OCI-LY1 (cell line): ENCODE data around the gene ACTR3.

ENCODE experiments used
- H2AFZ ChIP-seq: fragments of 200-600 bp; sonication (generic), shearing (Covaris generic); 2 replicates; pipeline ENCODE4 v1.6.0; 2014; ENCODE audit warnings: antibody characterized with exemption, mild to moderate bottlenecking, low read length
- H3F3A ChIP-seq: fragments of 200-600 bp; sonication (generic), shearing (Covaris generic); 2 replicates; pipeline ENCODE4 v1.6.0; 2014; ENCODE audit warnings: mild to moderate bottlenecking, antibody characterized with exemption, low read length, moderate library complexity; ENCODE audit not compliant: insufficient read depth
- H3K27ac ChIP-seq: fragments of 200-600 bp; sonication (generic); 2 replicates; pipeline ENCODE4 v1.5.1; 2014; ENCODE audit warnings: low read length, mixed run types, mild to moderate bottlenecking, low read depth; ENCODE audit not compliant: poor library complexity, severe bottlenecking
- H3K27me3 ChIP-seq: fragments of 200-600 bp; sonication (generic); 2 replicates; pipeline ENCODE4 v1.6.0; 2014; ENCODE audit warnings: antibody characterized with exemption, mild to moderate bottlenecking, low read length, moderate library complexity; ENCODE audit not compliant: insufficient read depth
- H3K36me3 ChIP-seq: fragments of 200-600 bp; sonication (generic); 2 replicates; pipeline ENCODE4 v1.6.1; 2014; ENCODE audit warnings: mild to moderate bottlenecking, antibody characterized with exemption, low read length, moderate library complexity, mixed read lengths; ENCODE audit not compliant: insufficient read depth
- H3K4me1 ChIP-seq: fragments of 200-600 bp; sonication (generic); 2 replicates; pipeline ENCODE4 v1.5.1; 2014; ENCODE audit warnings: mild to moderate bottlenecking, low read length, moderate library complexity; ENCODE audit not compliant: insufficient read depth, severe bottlenecking
- H3K4me2 ChIP-seq: fragments of 200-600 bp; sonication (generic), shearing (Covaris generic); 2 replicates; pipeline ENCODE4 v1.6.1; 2014; ENCODE audit warnings: low read length
- H3K4me3 ChIP-seq: fragments of 200-600 bp; sonication (generic); 2 replicates; pipeline ENCODE4 v1.5.1; 2014; ENCODE audit warnings: low read length, low read depth, mild to moderate bottlenecking, mixed read lengths; ENCODE audit not compliant: poor library complexity, severe bottlenecking
- H3K79me2 ChIP-seq: fragments of 200-600 bp; shearing (Covaris generic); 2 replicates; pipeline ENCODE4 v1.6.1; 2016; ENCODE audit warnings: mixed run types, low read length, mixed read lengths; ENCODE audit not compliant: insufficient read depth
- H3K9ac ChIP-seq: fragments of 200-600 bp; sonication (generic), shearing (Covaris generic); 2 replicates; pipeline ENCODE4 v1.6.1; 2014; ENCODE audit warnings: mild to moderate bottlenecking, low read length, mixed read lengths
- H3K9me2 ChIP-seq: fragments of 200-600 bp; sonication (generic), shearing (Covaris generic); 2 replicates; pipeline ENCODE4 v1.6.1; 2014; ENCODE audit warnings: low read depth, mild to moderate bottlenecking, low read length, mixed read lengths
- H3K9me3 ChIP-seq: fragments of 200-600 bp; shearing (Covaris generic); 2 replicates; pipeline ENCODE4 v1.6.1; 2014; ENCODE audit warnings: low read length, mixed read lengths
- H4K20me1 ChIP-seq: fragments of 200-600 bp; sonication (generic), shearing (Covaris generic); 2 replicates; pipeline ENCODE4 v1.6.0; 2016; ENCODE audit warnings: mild to moderate bottlenecking, low read length; ENCODE audit not compliant: insufficient read depth
- CTCF ChIP-seq: fragments of 200-600 bp; sonication (generic), shearing (Covaris generic); IDR thresholded peaks from 2 replicates; pipeline ENCODE4 v1.5.1; 2017; ENCODE audit warnings: mild to moderate bottlenecking, antibody characterized with exemption, low read length, moderate library complexity, mixed read lengths
- EZH2 ChIP-seq: fragments of 200-600 bp; sonication (generic), shearing (Covaris generic); IDR thresholded peaks from 2 replicates; pipeline ENCODE4 v1.8.0; 2017; ENCODE audit warnings: borderline replicate concordance, mixed run types, mild to moderate bottlenecking, antibody characterized with exemption, low read length, moderate library complexity, mixed read lengths

ACTR3 gene

DNA sequence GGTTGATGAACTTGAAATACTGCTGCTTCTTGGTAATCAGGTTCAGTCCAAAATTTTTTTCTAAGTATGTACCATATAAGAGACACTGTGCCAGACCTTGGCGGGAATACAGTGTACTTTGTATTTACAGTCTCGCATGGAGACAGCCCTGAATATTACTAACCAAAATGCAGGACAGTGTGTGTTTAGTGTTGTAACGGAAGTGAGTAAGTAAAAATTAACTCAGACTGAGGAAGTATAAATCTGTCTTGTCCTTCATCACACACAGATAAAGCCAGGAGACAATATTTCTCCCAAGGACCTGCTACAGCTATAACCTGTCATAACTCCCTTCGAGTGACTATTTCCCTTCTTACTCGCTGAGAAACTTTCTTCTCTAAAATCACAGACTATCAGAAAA, 76.9 kb downstream of the ACTR3 start:
- H3K27ac ChIP-seq: no peak overlapping the region
- H3K9me3 ChIP-seq: no peaks in the 10 kb centered on the region
- no peaks in the 10 kb centered on the region for H3K27me3 ChIP-seq
- no peaks in the 10 kb centered on the region for H4K20me1 ChIP-seq
- H2AFZ ChIP-seq: no peak overlapping the region
- H3K36me3 ChIP-seq: peaks cover 4% of the 10 kb centered on the region
- no peak overlapping the region for H3K9ac ChIP-seq
- no peak overlapping the region for H3K4me3 ChIP-seq
- no peak overlapping the region for H3K4me2 ChIP-seq
- H3K4me1 ChIP-seq: peaks cover 12% of the 10 kb centered on the region
- H3F3A ChIP-seq: no peaks in the 10 kb centered on the region
- TF ChIP-seq CTCF (no peak), EZH2 (no peak)
- no peaks in the 10 kb centered on the region for H3K79me2 ChIP-seq
- no peaks in the 10 kb centered on the region for H3K9me2 ChIP-seq

- no peak overlapping the region for H3K27ac ChIP-seq
- no peak overlapping the region for H3K9ac ChIP-seq
- no peaks in the 10 kb centered on the region for H4K20me1 ChIP-seq
- H2AFZ ChIP-seq: no peak overlapping the region
- peaks cover 4% of the 10 kb centered on the region for H3K36me3 ChIP-seq
- H3K9me3 ChIP-seq: no peaks in the 10 kb centered on the region
- peaks cover 12% of the 10 kb centered on the region for H3K4me1 ChIP-seq
- H3K79me2 ChIP-seq: no peaks in the 10 kb centered on the region
- H3K4me2 ChIP-seq: no peak overlapping the region
- H3K27me3 ChIP-seq: no peaks in the 10 kb centered on the region
- H3K4me3 ChIP-seq: no peak overlapping the region
- no peaks in the 10 kb centered on the region for H3F3A ChIP-seq
- TF ChIP-seq EZH2: no peak
- no peaks in the 10 kb centered on the region for H3K9me2 ChIP-seq
Measured at GRCh38 chr2:113967272-113967671, 77.4 kb downstream of the ACTR3 start.

DNA sequence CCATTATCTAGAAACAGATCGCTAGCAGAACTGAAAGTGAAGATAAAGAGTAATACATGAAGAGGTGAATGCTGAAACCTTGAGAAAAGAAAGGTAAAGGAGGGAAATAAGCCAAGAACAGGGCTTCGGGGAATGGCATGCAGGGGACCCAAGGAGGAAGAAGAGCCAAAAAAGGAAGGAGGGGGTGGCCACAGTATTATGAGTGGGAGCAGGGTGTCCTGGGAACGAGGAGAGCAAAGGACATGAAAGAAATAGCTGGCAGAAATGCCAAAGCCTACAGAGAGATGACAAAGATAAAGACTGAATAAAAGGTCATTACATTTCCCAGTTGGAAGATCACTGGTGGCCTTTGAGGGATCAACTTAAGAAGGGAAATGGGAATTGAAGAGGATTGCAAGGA, 82.9 kb downstream of the ACTR3 start:
- Histone ChIP-seq H3K4me2 (no peak overlapping the region), H3K4me3 (no peak overlapping the region), H2AFZ (no peak overlapping the region), H3K4me1 (peaks cover 10% of the 10 kb centered on the region), H3K36me3 (peaks cover 12% of the 10 kb centered on the region; the same call in 1 of the 2 replicates), H4K20me1 (no peaks in the 10 kb centered on the region), H3F3A (no peaks in the 10 kb centered on the region; the same call in 1 of the 2 replicates), H3K9me2 (no peaks in the 10 kb centered on the region), H3K27ac (no peak overlapping the region), H3K9ac (no peak overlapping the region), H3K79me2 (no peaks in the 10 kb centered on the region), H3K27me3 (no peaks in the 10 kb centered on the region), H3K9me3 (no peaks in the 10 kb centered on the region)
- TF ChIP-seq EZH2 (no peak), CTCF (no peak)

- Histone ChIP-seq H3K4me2 (no peak overlapping the region), H3K9me3 (no peaks in the 10 kb centered on the region), H4K20me1 (no peaks in the 10 kb centered on the region), H3F3A (no peaks in the 10 kb centered on the region; the same call in 1 of the 2 replicates), H3K4me3 (no peak overlapping the region), H2AFZ (no peak overlapping the region), H3K36me3 (peaks cover 12% of the 10 kb centered on the region; the same call in 1 of the 2 replicates), H3K79me2 (no peaks in the 10 kb centered on the region), H3K4me1 (peaks cover 18% of the 10 kb centered on the region), H3K9ac (no peak overlapping the region), H3K9me2 (no peaks in the 10 kb centered on the region), H3K27me3 (no peaks in the 10 kb centered on the region), H3K27ac (no peak overlapping the region)
- no peak for TF ChIP-seq CTCF
- no peak for TF ChIP-seq EZH2
Measured at GRCh38 chr2:113973810-113974209, 83.9 kb downstream of the ACTR3 start.
